OCI-LY3 (cell line): ENCODE data around the gene TBPL1.

ENCODE experiments used
- H2AFZ ChIP-seq: fragments of 200-600, 300-600 bp; shearing (Covaris generic); 2 replicates; pipeline ENCODE4 v1.6.0; 2014; ENCODE audit warnings: antibody characterized with exemption, low read depth, low read length
- H3K27ac ChIP-seq: fragments of 200-600, 300-600 bp; sonication (generic); 2 replicates; pipeline ENCODE4 v1.5.1; 2014; ENCODE audit warnings: mild to moderate bottlenecking, low read length, moderate library complexity, mixed read lengths
- H3K27me3 ChIP-seq: fragments of 200-600, 300-600 bp; sonication (generic); 2 replicates; pipeline ENCODE4 v1.6.1; 2014; ENCODE audit warnings: low read depth, low read length, mixed read lengths
- H3K36me3 ChIP-seq: fragments of 200-600, 300-600 bp; sonication (generic); replicated peaks from 2 replicates; pipeline ENCODE3; 2014; ENCODE audit warnings: low read depth, low read length, mixed read lengths
- H3K4me1 ChIP-seq: fragments of 300-600, 200-600 bp; sonication (generic); 2 replicates; pipeline ENCODE4 v1.6.1; 2014; ENCODE audit warnings: low read length, mixed read lengths
- H3K4me2 ChIP-seq: fragments of 200-600, 300-600 bp; sonication (generic); 2 replicates; pipeline ENCODE4 v1.6.1; 2014; ENCODE audit warnings: low read length, mixed read lengths
- H3K4me3 ChIP-seq: fragments of 300-600, 200-600 bp; sonication (generic); 2 replicates; pipeline ENCODE4 v1.5.1; 2014; ENCODE audit warnings: antibody characterized with exemption, mild to moderate bottlenecking, low read length, moderate library complexity
- H3K79me2 ChIP-seq: fragments of 300-600, 200-600 bp; shearing (Covaris generic); 2 replicates; pipeline ENCODE4 v1.6.1; 2014; ENCODE audit warnings: mild to moderate bottlenecking, low read length, mixed read lengths
- H3K9ac ChIP-seq: fragments of 300-600, 200-600 bp; shearing (Covaris generic); 2 replicates; pipeline ENCODE4 v1.6.0; 2014; ENCODE audit warnings: mild to moderate bottlenecking, low read length, moderate library complexity
- H3K9me3 ChIP-seq: fragments of 200-600, 300-600 bp; shearing (Covaris generic); 2 replicates; pipeline ENCODE4 v1.6.1; 2014; ENCODE audit warnings: low read length, mixed read lengths; ENCODE audit not compliant: insufficient read depth
- H4K20me1 ChIP-seq: fragments of 200-600, 300-600 bp; sonication (generic); 2 replicates; pipeline ENCODE4 v1.6.1; 2016; ENCODE audit warnings: low read length, mixed read lengths; ENCODE audit not compliant: insufficient read depth
- CTCF ChIP-seq: fragments of 200-600, 300-600 bp; sonication (generic); IDR thresholded peaks from 2 replicates; pipeline ENCODE4 v1.5.1; 2014; ENCODE audit warnings: antibody characterized with exemption, low read length, low read depth
- EZH2phosphoT487 ChIP-seq: fragments of 200-600 bp; shearing (Covaris generic); IDR thresholded peaks from 2 replicates; pipeline ENCODE4 v1.6.1; 2018; ENCODE audit warnings: antibody characterized with exemption, mixed run types, low read depth

The TBPL1 gene

GRCh38 chr6:133969921-133970295 is 16.9 kb downstream of the TBPL1 start:
- Histone ChIP-seq H2AFZ (no peak overlapping the region), H3K4me2 (no peak overlapping the region), H3K27ac (no peak overlapping the region), H3K79me2 (peaks cover 27% of the 10 kb centered on the region), H3K27me3 (no peaks in the 10 kb centered on the region), H4K20me1 (peaks cover 21% of the 10 kb centered on the region), H3K4me1 (peaks cover 13% of the 10 kb centered on the region), H3K4me3 (no peak overlapping the region), H3K9me3 (no peaks in the 10 kb centered on the region), H3K36me3 (no peaks in the 10 kb centered on the region), H3K9ac (no peak overlapping the region)
- TF ChIP-seq CTCF (no peak), EZH2phosphoT487 (no peak)

GRCh38 chr6:133971861-133972260 is 18.8 kb downstream of the TBPL1 start:
- Histone ChIP-seq H4K20me1 (peaks cover 16% of the 10 kb centered on the region), H3K9me3 (no peaks in the 10 kb centered on the region), H3K27me3 (no peaks in the 10 kb centered on the region), H3K4me1 (peaks cover 4% of the 10 kb centered on the region), H3K79me2 (peaks cover 9% of the 10 kb centered on the region; the same call in 1 of the 2 replicates), H3K9ac (no peak overlapping the region), H2AFZ (no peak overlapping the region), H3K36me3 (no peaks in the 10 kb centered on the region), H3K4me3 (no peak overlapping the region), H3K27ac (no peak overlapping the region), H3K4me2 (no peak overlapping the region)
- TF ChIP-seq CTCF (no peak), EZH2phosphoT487 (no peak)

GRCh38 chr6:133972388-133972787 is 19.4 kb downstream of the TBPL1 start:
- peaks cover 13% of the 10 kb centered on the region; the same call in 1 of the 2 replicates for H4K20me1 ChIP-seq
- H3K9ac ChIP-seq, result no peak overlapping the region
- H2AFZ ChIP-seq, result no peak overlapping the region
- no peaks in the 10 kb centered on the region for H3K27me3 ChIP-seq
- TF ChIP-seq EZH2phosphoT487, result no peak
- TF ChIP-seq CTCF, result no peak
- H3K36me3 ChIP-seq, result no peaks in the 10 kb centered on the region
- peaks cover 9% of the 10 kb centered on the region for H3K79me2 ChIP-seq
- H3K4me2 ChIP-seq, result no peak overlapping the region
- H3K4me1 ChIP-seq, result 0 out of 2 replicates have a peak, but pooled peaks cover 2% of the 10 kb centered on the region
- H3K27ac ChIP-seq, result no peak overlapping the region
- H3K9me3 ChIP-seq, result no peaks in the 10 kb centered on the region
- no peak overlapping the region for H3K4me3 ChIP-seq

- Histone ChIP-seq H3K4me3 (no peak overlapping the region), H3K27ac (no peak overlapping the region), H3K9ac (no peak overlapping the region), H3K36me3 (no peaks in the 10 kb centered on the region), H3K4me1 (0 out of 2 replicates have a peak, but pooled peaks cover 2% of the 10 kb centered on the region), H2AFZ (no peak overlapping the region), H3K79me2 (peaks cover 18% of the 10 kb centered on the region), H3K27me3 (no peaks in the 10 kb centered on the region), H4K20me1 (peaks cover 13% of the 10 kb centered on the region; the same call in 1 of the 2 replicates), H3K9me3 (no peaks in the 10 kb centered on the region), H3K4me2 (no peak overlapping the region)
- TF ChIP-seq EZH2phosphoT487, result no peak
- TF ChIP-seq CTCF, result peak; percentile 65
These were observed 20.3 kb downstream of the TBPL1 start for GRCh38 chr6:133973109-133973971.
